ENCODE measurements around the gene TUBB. TPM values are rescaled to one million over a fixed set of nuclear protein-coding genes. Genes with fewer than 3 reads are reported as not detected.

Gene TUBB
- total RNA-seq, 1 experiment from 2014 or later = 853 TPM

DNA sequence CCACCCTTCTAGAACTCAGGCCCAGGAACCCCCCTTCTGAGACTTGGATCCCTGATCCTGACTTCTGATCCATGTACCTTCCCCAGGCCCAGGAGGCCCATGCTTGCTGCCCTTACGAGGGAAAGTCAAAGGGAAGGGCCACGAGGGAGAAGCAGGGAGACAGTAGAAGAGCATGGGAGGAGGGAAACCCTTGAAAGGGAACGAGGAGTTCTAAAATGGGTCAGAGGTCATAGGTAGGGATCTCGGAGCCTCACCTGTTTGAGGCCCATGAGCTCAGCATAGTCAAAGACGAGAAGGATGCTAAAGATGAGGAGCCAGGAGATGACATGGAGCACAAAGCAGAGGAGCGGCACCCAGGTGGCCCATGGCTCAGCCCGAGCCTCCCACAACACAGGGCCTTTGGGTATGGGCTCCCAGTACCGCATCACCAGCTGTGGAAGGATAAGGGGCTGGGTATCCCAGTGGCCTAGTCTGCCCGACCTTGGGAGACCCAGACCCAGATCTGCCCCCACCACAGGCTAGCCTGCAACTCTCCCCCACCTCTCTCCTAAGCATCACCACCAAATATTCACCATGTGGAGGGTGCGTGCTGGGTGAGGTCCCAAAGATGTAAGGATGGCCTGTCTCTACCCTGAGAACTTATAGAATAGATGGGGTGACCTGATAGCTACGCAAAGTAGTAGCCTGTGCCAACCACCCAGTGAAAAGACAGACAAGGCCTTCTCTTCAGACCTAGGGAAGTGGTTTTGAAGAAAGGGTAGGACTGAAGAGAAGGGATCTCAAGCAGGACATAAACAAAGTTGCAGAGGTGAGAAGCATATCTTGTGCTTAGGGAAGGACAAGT, 30.9 kb upstream of the TUBB start:
- in situ Hi-C loops (cut with HindIII; ENCODE audit: low pct_unique_long_range_greater_than_20kb, low sequenced_read_pairs) = no loop called here
- CTCF ChIA-PET = interaction anchor here (0.7 to 2.5 kb wide), 2 partner anchors 10 to 111 kb away, joined by 3 to 11 read pairs; no protein-coding TSS in a partner anchor
- TF ChIP-seq, protein P1, sequence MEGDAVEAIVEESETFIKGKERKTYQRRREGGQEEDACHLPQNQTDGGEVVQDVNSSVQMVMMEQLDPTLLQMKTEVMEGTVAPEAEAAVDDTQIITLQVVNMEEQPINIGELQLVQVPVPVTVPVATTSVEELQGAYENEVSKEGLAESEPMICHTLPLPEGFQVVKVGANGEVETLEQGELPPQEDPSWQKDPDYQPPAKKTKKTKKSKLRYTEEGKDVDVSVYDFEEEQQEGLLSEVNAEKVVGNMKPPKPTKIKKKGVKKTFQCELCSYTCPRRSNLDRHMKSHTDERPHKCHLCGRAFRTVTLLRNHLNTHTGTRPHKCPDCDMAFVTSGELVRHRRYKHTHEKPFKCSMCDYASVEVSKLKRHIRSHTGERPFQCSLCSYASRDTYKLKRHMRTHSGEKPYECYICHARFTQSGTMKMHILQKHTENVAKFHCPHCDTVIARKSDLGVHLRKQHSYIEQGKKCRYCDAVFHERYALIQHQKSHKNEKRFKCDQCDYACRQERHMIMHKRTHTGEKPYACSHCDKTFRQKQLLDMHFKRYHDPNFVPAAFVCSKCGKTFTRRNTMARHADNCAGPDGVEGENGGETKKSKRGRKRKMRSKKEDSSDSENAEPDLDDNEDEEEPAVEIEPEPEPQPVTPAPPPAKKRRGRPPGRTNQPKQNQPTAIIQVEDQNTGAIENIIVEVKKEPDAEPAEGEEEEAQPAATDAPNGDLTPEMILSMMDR (IDR thresholded peaks at IDR 0.05) = no peak
- TF ChIP-seq TCF7L2 (IDR thresholded peaks at IDR 0.05; ENCODE audit: low read depth, low read length) (no peak), SIN3A (IDR thresholded peaks at IDR 0.05; ENCODE audit: borderline replicate concordance, insufficient read depth, low read depth, low read length) (no peak), POLR2AphosphoS5 (IDR thresholded peaks at IDR 0.05; ENCODE audit: low read depth, low read length) (no peak)
- TF ChIP-seq, protein P2, sequence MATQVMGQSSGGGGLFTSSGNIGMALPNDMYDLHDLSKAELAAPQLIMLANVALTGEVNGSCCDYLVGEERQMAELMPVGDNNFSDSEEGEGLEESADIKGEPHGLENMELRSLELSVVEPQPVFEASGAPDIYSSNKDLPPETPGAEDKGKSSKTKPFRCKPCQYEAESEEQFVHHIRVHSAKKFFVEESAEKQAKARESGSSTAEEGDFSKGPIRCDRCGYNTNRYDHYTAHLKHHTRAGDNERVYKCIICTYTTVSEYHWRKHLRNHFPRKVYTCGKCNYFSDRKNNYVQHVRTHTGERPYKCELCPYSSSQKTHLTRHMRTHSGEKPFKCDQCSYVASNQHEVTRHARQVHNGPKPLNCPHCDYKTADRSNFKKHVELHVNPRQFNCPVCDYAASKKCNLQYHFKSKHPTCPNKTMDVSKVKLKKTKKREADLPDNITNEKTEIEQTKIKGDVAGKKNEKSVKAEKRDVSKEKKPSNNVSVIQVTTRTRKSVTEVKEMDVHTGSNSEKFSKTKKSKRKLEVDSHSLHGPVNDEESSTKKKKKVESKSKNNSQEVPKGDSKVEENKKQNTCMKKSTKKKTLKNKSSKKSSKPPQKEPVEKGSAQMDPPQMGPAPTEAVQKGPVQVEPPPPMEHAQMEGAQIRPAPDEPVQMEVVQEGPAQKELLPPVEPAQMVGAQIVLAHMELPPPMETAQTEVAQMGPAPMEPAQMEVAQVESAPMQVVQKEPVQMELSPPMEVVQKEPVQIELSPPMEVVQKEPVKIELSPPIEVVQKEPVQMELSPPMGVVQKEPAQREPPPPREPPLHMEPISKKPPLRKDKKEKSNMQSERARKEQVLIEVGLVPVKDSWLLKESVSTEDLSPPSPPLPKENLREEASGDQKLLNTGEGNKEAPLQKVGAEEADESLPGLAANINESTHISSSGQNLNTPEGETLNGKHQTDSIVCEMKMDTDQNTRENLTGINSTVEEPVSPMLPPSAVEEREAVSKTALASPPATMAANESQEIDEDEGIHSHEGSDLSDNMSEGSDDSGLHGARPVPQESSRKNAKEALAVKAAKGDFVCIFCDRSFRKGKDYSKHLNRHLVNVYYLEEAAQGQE (IDR thresholded peaks at IDR 0.05; ENCODE audit: insufficient read depth in 1 of 2, low read depth in 2 of 2, low read length in 1 of 2) = no peak

DNA sequence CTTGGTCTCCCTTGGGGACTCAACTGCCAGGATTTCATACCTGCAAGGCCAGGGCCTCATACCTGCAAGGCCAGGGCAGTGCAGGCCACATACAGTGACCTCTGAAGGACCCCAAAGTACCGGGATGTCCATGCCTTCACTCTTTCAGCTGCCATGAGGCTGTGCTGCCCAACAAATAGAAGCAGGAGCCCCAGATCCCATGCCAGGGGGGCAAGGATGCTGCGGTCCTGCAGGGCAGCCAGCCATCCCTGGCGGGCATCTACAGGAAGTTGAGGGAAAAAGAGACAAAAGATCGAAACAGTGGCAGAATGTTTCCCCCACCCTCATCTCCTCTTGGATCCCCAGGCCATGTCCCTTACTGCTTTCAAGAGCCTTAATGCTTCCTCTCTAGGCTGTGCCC, 30.2 kb upstream of the TUBB start:
- peaks cover 38% of the 10 kb centered on the region for H3K4me1 ChIP-seq (ENCODE audit: control insufficient read depth, insufficient read depth, low read length)
- DNase-seq (ENCODE audit: low read depth, low spot score) = no peak
- TF ChIP-seq TCF7L2 (IDR thresholded peaks at IDR 0.05; ENCODE audit: low read depth, low read length) (no peak), POLR2AphosphoS5 (IDR thresholded peaks at IDR 0.05; ENCODE audit: low read depth, low read length) (no peak), SIN3A (IDR thresholded peaks at IDR 0.05; ENCODE audit: borderline replicate concordance, insufficient read depth, low read depth, low read length) (no peak)
- TF ChIP-seq, protein P1 (IDR thresholded peaks at IDR 0.05) = no peak
- TF ChIP-seq, protein P2 (IDR thresholded peaks at IDR 0.05; ENCODE audit: insufficient read depth in 1 of 2, low read depth in 2 of 2, low read length in 1 of 2) = no peak
- H3K4me3 ChIP-seq (ENCODE audit: low read depth in 2 of 2, low read length in 2 of 2) = peak overlapping the region; percentile 56 to 86
- no peaks in the 10 kb centered on the region for H3K27me3 ChIP-seq (ENCODE audit: control insufficient read depth, insufficient read depth, low read length)
- H3K27ac ChIP-seq (ENCODE audit: low read length) = peak overlapping the region; percentile 87
- BruUV-seq (replicated peaks) = no TSS peak
- ChIA-PET POLR2A (no interaction called here), CTCF (interaction anchor here (0.7 kb wide), 1 partner anchor 112 kb away, joined by 3 read pairs; no protein-coding TSS in a partner anchor)
- intact Hi-C loops (cut with micrococcal nuclease; ENCODE audit: unreplicated experiment) = no loop called here
- H3K9me3 ChIP-seq (ENCODE audit: control insufficient read depth, insufficient read depth, low read depth, low read length) = no peaks in the 10 kb centered on the region
- H3K36me3 ChIP-seq (ENCODE audit: control insufficient read depth, insufficient read depth, low read length) = no peaks in the 10 kb centered on the region
- no peak for ATAC-seq
- in situ Hi-C loops (cut with HindIII; ENCODE audit: low pct_unique_long_range_greater_than_20kb, low sequenced_read_pairs) = no loop called here

More for the DNA sequence above, 30.9 kb upstream of the TUBB start:
- no peak for DNase-seq (ENCODE audit: low read depth, low spot score)
- H3K4me1 ChIP-seq (ENCODE audit: control insufficient read depth, insufficient read depth, low read length) = peaks cover 39% of the 10 kb centered on the region
- intact Hi-C loops (cut with micrococcal nuclease; ENCODE audit: unreplicated experiment) = no loop called here
- H3K27ac ChIP-seq (ENCODE audit: low read length) = peak overlapping the region; percentile 52
- no peaks in the 10 kb centered on the region for H3K27me3 ChIP-seq (ENCODE audit: control insufficient read depth, insufficient read depth, low read length)
- BruUV-seq (replicated peaks) = no TSS peak
- POLR2A ChIA-PET = interaction anchor here (0.6 kb wide), 1 partner anchor 31 kb away, joined by 3 read pairs; the partner anchor contains the start of gene TUBB
- no peaks in the 10 kb centered on the region for H3K9me3 ChIP-seq (ENCODE audit: control insufficient read depth, insufficient read depth, low read depth, low read length)
- ATAC-seq = no peak
- H3K36me3 ChIP-seq (ENCODE audit: control insufficient read depth, insufficient read depth, low read length) = no peaks in the 10 kb centered on the region
- H3K4me3 ChIP-seq (ENCODE audit: low read depth in 2 of 2, low read length in 2 of 2) = no peak overlapping the region

Measured in Panc1 (cell line).